ENCODE data around the gene PADI6.
"Not testable (repeated sequence)": the region's sequence is repeated elsewhere in the genome, so short reads cannot be mapped to it uniquely, and the experiment has no call there.

The PADI6 gene

DNA sequence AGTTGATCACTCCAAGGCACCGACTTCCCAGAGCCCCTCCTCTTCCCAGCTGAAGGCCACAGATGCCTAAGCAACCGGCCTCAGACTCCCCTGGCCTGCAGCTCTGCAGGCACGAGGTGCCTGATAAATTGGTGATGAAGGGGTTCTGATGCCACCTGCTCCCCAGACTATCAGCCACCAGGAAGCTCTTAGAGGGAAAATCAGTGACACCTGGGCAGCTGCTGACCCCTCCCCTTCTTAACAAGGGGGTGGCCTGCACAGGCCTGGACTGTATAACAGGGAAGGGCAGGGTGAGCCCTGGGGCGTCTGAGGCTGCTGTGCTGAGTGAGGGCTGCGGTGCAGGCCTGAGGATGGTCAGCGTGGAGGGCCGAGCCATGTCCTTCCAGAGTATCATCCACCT lies at the start of gene PADI6:
PADI6 (plus strand) TSS at position 301 of the 400 bp plus-strand sequence; CDS start at position 351, 50 bp downstream.
- DNase-seq (ENCODE audit: low read depth in 2 of 2) = no peak

DNA sequence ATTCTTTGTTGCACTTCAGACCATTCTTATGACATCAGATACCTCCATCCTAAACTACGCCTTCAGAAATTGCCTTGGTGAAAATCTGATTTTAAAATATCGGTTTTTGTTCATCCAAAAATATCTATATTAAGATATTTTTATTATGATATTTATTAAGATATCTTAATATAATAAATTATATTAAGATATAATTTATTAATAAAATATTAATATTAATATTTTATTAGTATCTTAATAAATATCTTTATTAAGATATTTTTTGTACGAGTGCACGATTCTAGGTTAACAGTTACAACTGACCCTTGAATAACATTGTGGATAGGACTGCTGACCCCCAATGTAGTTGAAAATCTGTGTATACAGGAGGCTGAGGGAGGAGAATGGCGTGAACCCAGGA lies 43.1 kb upstream of the PADI6 start:
- DNase-seq (ENCODE audit: low read depth in 2 of 2) = no peak

DNA sequence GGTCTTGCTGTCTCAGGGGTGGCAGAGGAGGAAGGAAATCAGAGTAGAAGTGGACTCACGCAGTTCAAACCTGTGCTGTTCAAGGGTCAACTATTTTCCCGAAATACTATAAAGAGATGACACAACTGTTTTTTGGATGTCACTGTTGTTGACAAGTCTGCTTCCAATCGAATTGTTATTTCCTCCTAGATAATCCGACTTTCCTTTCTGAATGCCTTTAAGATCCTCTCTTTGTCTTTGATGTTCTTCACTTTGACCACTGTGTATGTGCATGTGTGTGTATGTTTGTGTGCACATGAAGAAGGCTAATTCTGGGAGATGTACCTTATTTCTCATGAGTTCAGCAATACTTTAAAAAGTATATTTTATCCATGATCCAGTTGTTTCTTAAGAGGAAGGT lies 42.4 kb upstream of the PADI6 start:
- DNase-seq (ENCODE audit: low read depth in 2 of 2) = no peak

DNA sequence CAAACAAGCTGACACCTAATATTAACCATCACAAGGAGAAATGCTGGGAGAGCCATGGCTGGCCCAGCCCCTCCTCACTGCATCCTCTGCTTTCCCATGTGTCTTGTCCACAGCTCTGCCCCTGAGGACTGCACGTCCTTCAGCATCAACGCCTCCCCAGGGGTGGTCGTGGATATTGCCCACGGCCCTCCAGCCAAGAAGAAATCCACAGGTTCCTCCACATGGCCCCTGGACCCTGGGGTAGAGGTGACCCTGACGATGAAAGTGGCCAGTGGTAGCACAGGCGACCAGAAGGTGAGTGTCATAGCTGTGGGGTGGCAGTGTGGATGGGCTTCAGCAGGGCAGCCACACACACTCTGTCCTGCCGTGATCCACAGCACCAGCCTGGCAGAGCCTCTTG lies 41.1 kb upstream of the PADI6 start:
- DNase-seq (ENCODE audit: low read depth in 2 of 2) = no peak

DNA sequence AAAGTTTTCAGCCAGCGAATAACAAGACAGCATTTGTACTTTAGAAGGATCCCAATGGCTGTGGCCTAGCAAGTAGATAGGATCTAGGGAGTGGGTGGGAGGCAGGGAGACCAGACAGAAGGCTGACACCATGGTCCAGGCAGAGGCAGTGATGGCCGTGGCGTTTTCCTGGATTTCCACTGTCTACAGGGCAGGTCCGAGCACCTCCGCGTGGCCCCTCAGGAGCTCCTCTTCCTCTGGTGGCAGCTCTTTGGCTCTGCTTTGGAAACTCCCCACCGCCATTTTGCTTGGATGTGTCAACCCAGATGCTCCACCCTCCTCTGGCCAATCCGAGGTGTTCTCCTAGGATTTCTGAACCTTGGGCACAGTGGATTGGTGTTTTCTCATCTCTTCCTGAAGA lies 38.9 kb upstream of the PADI6 start:
- no peak for DNase-seq (ENCODE audit: low read depth in 2 of 2)

DNA sequence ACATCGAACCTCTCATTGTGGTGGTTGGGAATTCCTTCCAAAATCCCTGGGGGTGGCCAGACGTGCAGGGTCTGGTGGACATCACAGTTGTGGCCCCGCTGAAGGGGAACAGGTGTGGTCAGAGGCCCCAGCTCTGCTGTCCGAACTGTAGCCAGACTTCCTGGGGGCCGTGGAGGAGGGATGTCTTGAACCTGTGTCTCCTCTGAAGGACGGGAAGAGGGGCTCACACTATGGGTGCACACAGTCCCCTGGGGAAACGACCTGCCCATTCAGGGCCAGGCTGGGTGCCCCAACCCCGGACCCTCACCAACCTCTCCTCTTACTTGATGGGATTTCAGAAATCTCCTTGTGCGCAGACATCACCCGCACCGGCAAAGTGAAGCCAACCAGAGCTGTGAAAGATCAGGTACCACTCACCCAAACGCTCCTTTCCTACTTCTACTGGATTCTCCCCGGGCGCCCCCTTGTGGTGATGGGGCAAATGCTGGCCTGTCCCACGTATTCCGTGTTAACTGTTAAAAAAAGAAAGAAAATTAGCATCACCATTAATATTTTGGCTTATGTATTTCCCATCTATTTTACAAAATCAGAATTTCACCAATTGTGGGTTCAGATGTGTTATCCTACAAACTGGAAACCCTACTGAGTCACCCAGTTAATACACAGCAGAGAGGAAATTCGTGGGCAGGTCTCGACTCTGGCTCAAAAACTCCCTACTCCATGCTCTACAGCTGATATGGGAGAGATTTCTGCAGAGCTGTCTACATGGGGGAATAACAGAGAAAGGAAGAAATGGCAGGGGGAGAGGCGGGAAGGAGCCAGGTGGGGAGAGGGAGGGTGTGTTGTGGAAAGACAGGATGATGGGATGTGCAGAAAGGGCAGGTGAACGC lies 35.9 kb upstream of the PADI6 start:
- peak; percentile 45 to 59 for DNase-seq (ENCODE audit: low read depth in 2 of 2)

DNA sequence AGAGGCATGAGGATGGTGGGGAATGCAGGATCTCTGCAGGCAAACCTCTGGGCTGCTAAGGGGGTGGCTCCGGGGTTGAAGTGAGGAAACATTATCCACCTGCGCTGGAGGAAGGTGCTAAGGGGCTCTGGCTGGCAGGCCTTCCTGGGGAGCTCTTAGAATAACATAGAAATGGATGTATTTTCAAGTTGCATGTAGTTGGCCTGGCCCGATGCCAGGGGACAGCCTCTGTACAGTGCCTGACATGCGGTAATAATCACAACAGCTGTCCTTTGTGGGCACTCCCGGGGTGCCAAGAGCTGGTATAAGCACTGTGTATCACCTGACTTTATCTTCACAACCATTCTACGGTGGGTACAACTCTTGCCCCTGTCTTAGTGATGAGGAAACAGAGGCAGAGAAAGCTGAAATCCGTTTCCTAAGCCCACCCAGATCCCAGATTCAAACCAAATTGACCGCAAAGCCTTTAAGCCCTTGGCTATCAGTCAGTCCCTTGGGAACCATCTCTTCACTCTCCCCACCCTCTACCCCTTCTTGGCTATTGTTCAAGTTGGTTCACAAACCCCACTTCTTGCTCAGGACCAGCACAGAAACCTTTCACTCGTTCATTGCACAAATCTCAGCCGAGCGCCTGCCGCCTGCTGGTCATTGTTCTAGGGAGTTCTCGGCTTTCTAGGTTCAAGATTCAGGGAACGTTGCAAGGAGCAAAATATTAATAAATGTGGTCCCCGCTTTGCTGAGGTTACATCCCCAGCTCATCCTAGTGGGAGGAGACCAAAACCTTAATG lies 33.1 kb upstream of the PADI6 start:
- DNase-seq (ENCODE audit: low read depth in 2 of 2) = no peak

DNA sequence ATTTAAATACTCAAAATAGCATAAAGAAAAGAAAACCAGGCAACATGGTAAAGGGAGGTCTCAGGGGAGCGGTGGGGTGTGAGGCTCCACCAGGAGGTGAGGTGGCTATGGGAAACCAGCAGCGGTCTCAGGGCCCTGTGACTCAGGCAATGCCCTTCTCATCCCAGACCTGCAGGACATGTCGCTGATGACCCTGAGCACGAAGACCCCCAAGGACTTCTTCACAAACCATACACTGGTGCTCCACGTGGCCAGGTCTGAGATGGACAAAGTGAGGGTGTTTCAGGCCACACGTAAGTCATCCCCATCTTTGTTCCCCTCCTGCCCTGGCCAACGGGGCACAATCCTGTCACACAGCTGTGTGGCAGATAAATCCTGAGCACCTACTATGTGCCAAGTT lies 32.5 kb upstream of the PADI6 start:
- DNase-seq (ENCODE audit: low read depth in 2 of 2) = no peak

DNA sequence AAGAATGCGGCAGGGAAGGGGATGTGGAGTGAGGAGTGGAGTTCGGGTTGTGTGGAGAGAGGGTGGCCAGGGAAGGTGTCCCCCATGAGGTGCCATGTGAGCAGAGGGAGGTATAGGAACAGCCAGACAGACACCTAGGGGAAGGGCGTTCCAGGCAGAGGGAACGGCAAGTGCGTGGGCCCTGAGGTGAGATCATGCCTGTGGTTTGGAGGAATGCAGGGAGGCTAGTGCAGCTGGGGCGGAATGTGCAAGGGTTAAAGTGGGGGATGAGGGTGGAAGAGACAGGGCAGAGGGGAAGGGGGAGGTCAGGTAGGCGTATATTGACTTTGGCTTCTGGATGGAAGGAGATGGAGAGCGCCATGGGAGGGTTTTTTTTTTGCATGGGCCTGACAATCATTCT lies 31.6 kb upstream of the PADI6 start:
- DNase-seq (ENCODE audit: low read depth in 2 of 2) = no peak

DNA sequence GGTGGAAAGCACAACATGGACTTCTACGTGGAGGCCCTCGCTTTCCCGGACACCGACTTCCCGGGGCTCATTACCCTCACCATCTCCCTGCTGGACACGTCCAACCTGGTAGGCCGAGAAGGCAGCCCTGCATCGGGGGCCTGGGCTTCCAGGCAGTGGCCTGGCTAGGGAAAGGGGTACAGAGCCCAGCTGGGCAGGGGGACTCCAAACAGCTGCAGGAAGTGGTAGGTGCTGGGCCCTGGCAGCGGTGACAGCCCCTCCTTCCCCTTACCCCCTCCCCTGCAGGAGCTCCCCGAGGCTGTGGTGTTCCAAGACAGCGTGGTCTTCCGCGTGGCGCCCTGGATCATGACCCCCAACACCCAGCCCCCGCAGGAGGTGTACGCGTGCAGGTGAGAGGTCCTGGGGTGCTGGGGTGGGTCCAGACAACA lies 30.0 kb upstream of the PADI6 start:
- no peak for DNase-seq (ENCODE audit: low read depth in 2 of 2)

DNA sequence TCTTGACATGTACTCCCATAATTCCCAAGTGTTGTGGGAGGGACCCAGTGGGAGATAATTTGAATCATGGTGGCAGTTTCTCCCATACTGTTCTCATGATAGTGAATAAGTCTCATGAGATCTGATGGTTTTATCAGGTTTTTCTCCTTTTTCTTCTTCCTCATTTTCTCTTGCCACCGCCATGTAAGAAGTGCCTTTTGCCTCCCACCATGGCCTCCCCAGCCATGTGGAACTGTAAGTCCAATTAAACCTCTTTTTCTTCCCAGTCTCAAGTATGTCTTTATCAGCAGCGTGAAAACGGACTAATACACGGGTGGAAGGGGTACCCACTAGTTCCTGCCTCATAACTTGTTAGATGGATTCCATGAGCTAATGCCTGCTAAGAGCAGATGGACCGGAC lies 26.5 kb upstream of the PADI6 start:
- DNase-seq (ENCODE audit: low read depth in 2 of 2) = not testable (repeated sequence)

DNA sequence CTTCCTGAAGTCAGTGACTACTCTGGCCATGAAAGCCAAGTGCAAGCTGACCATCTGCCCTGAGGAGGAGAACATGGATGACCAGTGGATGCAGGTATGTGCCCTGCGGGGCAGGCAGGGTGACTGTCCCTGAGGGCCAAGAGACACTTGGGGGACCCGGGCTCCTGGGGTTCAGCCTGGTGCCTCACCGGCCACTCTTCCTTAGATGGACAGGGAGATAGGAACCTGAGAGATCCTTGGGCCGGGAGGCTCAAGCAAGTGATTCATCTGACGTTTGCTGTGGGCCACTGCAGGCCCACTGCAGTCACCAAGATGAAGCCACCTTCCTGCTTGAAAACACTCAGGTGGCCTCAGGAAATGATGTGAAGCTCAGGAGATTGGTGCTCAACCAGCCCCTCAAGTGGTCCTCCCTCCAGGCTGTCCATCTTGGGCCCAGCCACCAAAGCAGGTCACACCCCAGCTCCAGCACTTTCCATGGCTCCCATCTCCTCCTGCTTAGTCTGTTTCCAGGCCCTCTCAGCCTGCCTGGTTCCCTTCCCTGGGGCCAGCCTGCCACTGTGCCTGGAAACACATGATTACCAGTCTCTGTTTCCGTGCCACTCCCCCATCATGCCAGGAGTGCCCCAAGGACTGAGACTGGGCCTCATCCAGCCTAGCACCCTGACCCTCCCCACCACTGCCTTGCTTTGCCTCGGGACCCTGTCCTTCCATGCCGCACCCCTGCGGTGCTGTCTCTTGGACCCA lies 25.8 kb upstream of the PADI6 start:
- no peak for DNase-seq (ENCODE audit: low read depth in 2 of 2)

DNA sequence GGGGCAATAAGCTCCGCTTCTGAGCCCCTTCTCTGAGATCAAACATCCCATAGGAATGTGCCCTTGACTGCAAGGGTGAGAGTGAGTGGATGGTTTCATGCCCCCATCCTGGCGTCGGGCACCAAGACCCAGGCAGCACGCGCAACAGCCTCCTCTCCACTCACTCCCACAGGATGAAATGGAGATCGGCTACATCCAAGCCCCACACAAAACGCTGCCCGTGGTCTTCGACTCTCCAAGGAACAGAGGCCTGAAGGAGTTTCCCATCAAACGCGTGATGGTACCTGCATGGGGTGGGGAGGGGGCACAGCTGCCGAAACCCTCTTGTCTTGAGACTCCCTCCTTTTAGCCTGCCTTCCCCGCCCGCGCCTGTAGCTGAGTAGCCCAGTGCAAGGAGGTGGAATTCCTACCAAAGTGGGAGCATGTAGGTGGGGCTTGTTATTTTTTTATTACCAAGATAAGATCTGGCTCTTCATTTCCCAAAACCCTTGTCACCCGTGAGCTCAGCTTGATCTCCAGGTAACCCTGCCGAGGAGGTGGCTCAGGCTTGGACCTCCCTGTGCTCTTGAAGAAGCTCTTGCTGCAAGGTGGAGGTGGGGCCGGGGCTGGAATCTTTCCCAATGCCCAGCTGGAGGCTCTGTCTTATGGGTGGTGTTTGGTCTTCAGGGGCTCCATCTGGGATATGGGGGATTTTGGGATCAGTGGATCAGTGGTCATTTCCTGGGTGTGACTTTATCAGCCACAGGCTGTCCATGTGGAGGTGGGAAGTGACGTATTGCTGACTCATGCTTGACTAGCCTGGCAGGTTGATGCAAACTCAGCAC lies 24.0 kb upstream of the PADI6 start:
- no peak for DNase-seq (ENCODE audit: low read depth in 2 of 2)

DNA sequence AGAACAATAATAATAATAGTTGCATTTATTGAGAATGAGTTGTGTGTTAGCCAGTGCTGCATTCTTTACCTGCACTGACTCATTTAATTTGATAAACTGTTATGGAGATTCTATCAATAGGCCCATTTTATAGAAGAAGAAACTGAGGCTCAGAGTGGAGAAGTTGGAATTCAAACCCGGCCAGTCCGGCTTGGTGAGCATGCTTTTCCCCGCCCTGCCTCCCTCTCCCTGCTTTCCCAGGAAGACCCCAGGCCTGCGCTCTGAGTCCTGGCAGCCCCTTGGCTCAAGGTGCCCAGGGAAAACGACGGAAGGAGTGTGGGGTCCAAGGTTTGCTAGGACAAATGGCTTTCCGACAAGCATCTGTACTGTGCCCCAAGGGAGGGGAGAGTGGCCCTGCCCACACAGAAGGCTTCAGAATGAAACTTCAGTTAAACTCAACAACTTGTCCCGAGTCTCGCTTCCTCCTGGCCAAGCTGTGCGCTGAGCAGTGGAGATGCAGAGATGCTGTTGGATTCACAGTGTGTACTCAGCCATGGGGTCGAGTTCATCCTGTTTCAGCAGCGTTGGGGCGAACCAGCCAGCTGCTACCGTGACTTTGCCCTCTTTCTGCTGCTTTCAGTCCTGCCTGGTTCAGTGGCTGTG lies 23.3 kb upstream of the PADI6 start:
- DNase-seq (ENCODE audit: low read depth in 2 of 2) = no peak

DNA sequence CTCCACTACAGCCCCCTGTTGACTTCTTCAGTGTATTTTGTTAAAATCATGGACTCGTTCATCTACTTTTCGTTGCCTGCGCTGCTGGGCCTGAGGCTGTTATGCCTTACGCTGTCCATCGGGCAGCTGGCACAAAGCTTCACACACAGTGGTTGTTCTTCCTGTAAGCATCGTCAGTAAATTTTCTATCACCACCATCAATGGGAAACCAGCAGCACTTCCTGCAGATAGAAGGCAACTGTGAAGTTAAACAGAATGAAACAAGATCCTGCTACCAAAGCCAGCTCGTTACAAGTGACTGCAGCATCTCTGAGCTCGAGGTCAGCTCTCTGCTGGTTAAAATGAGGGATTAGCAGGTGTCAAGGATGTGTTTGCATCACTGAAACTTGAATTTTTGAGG lies 21.9 kb upstream of the PADI6 start:
- no peak for DNase-seq (ENCODE audit: low read depth in 2 of 2)

DNA sequence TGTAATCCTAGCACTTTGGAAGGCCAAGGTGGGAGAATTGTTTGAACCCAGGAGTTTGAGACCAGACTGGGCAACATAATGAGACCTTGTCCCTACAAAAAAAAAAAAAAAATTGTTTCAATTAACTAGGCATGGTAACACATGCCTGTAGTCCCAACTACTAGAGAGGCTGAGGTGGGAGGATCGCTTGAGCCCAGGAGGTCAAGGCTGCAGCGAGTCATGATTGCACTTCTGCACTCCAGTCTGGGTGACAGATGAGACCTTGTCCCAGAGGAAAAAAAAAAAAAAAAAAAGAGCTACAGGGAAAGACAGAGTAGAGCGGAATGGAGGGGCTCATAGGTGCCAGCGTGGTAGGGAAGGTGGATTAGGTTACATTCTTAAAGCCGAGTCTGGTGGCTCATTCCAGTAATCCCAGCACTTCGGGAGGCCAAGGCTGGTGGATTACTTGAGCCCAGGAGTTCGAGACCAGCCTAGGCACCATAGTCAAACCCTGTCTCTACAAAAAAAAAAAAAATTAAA lies 21.0 kb upstream of the PADI6 start:
- no peak for DNase-seq (ENCODE audit: low read depth in 2 of 2)

DNA sequence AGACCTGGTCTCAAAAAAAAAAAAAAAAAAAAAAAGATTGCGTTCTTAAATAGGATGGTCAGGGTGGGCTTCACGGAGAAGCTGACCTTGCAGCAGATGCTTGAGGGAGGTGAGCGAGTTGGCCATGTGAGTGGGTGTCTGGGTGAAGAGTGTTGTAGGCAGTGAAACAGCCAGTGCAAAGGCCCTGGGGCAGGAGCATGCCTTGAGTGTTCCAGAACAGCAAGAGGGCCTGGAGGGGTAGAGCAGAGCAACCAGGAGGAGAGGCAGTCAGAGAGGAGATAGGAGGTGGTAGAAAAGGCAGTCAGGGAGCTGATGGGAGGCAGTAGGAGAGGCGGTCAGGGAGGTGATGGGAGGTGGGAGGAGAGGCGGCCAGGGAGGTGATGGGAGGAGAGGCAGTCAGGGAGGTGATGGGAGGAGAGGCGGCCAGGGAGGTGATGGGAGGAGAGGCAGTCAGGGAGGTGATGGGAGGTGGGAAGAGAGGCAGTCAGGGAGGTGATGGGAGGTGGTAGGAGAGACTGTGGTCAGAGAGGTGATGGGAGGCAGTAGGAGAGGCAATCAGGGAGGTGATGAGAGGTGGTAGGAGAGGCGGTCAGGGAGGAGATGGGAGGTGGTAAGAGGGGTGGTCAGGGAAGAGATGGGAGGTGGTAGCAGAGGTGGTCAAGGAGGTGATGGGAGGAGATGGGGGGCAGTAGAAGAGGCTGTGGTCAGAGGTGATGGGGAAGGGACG lies 20.2 kb upstream of the PADI6 start:
- DNase-seq (ENCODE audit: low read depth in 2 of 2) = no peak

DNA sequence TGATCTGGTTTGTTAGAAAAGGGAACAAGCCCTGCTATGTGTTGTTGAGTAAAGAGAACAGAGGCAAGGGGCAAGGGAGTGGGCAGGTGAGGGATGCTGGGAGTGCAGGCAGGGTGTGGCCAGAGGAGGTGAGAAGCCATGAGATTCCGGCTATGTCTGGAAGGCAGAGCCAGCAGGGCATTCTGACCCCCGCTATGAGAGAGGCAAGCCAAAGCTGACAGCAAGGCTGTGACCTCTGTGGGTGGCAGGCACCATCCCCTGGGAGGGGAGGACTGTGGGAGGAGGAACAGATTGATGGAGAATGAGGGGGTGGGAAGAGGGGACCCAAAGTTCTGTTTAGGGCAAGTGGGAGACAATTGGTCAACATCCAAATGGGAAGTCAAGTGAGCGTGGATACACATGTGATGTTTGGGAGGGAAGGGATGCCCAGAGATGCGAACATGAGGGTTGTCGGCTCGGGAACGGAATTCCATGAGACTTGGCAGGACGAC lies 19.5 kb upstream of the PADI6 start:
- no peak for DNase-seq (ENCODE audit: low read depth in 2 of 2)

DNA sequence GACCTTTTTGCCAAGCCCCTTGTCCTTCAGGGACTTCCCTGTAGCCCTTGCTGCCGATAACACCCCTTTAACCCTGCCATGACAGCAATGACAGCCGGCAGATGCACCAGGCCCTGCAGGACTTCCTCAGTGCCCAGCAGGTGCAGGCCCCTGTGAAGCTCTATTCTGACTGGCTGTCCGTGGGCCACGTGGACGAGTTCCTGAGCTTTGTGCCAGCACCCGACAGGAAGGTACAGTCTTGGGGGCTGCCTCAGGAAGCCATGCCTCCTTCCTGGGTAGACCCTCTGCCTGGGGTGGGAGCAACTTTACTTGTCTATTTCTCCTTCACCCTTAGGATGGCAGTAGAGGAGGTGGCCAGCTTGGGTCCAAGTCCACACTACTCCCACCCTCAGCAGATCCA lies 16.1 kb upstream of the PADI6 start:
- peak in 1 of 2 donors; percentile 3 for DNase-seq (ENCODE audit: low read depth in 2 of 2)

All from stimulated activated CD4-positive, alpha-beta T cell treated with anti-CD3 and anti-CD28 coated beads, Interleukin-15, amount 100 ng/mL, for 48 hours (primary cell).